Measurements from ENCODE around the gene RPL27A. TPM values are rescaled to one million over a fixed set of nuclear protein-coding genes. Genes with fewer than 3 reads are reported as not detected.
A peak's percentile ranks its signal among the peaks of the same experiment; 100 is the strongest.

RPL27A gene
- total RNA-seq (ENCODE audit: low replicate concordance) = 505 and 965 TPM in 2 replicates

- peak within 1 kb of the TSS; percentile 99 for H3K4me3 ChIP-seq (ENCODE audit: low read depth, low read length)
- TF ChIP-seq CTCF (IDR thresholded peaks at IDR 0.05; ENCODE audit: insufficient read depth, low read length) = peak; percentile 31
- DNase-seq (ENCODE audit: low read depth) = peak; percentile 96
Measured at GRCh38 chr11:8682303-8683114, at the start of gene RPL27A, which contains the start of gene TRIM66. RPL27A (plus strand) TSS chr11:8682792; CDS start chr11:8682814, 22 bp downstream. TRIM66 (minus strand) TSS chr11:8682665; CDS start chr11:8672274, 10,391 bp downstream.

DNA sequence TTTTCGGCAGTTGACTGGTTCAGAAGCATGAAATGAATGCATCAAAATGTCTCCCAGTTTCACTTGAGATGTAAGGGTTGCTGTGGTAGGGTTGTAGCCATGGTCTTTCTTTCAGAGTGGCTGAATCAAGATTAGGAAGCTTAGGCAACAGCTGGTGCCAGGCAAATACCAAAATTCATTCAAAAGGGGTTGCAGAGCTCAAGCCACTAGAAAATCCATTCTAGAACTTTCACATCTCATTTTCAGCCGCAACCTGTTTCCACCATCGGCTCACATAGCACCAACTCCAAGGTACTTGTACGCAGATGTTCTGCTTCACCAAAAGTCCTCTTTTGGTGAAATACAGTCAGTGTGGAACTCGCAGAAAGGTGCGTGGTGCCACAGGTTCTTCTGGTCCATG, 48.1 kb upstream of the RPL27A start:
- no peak for DNase-seq (ENCODE audit: low read depth)
- TF ChIP-seq CTCF (IDR thresholded peaks at IDR 0.05; ENCODE audit: insufficient read depth, low read length) = no peak
- no peak overlapping the region for H3K4me3 ChIP-seq (ENCODE audit: low read depth, low read length)

- DNase-seq (ENCODE audit: low read depth) = no peak
- H3K4me3 ChIP-seq (ENCODE audit: low read depth, low read length) = no peak overlapping the region
- no peak for TF ChIP-seq CTCF (IDR thresholded peaks at IDR 0.05; ENCODE audit: insufficient read depth, low read length)
Measured at GRCh38 chr11:8636127-8636526, 46.5 kb upstream of the RPL27A start.

GRCh38 chr11:8638300-8638699, 44.3 kb upstream of the RPL27A start:
- no peak overlapping the region for H3K4me3 ChIP-seq (ENCODE audit: low read depth, low read length)
- no peak for TF ChIP-seq CTCF (IDR thresholded peaks at IDR 0.05; ENCODE audit: insufficient read depth, low read length)
- peak; percentile 4 for DNase-seq (ENCODE audit: low read depth)

DNA sequence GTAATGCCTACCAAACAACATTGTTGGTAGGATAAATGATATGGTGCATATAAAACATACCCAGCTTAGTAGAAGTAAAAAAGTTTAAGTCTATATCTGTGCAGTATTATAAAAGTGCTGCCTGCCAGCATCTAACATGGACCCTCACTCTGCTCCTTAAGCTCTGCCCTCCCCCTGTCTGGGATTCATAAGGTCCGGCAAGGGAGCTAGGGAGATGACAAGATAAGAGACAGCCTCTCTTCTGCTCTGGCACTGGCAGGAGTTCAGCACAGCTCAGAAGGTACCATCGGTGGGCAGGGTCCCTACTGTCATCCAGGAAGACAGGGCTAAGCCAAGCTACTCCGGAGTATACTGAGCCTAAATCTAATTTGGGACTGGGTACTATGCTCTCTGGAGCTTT, 42.9 kb upstream of the RPL27A start:
- no peak for DNase-seq (ENCODE audit: low read depth)
- no peak overlapping the region for H3K4me3 ChIP-seq (ENCODE audit: low read depth, low read length)
- TF ChIP-seq CTCF (IDR thresholded peaks at IDR 0.05; ENCODE audit: insufficient read depth, low read length) = no peak

- DNase-seq (ENCODE audit: low read depth) = no peak
- no peak for TF ChIP-seq CTCF (IDR thresholded peaks at IDR 0.05; ENCODE audit: insufficient read depth, low read length)
- no peak overlapping the region for H3K4me3 ChIP-seq (ENCODE audit: low read depth, low read length)
Measured at GRCh38 chr11:8640267-8640906, 42.2 kb upstream of the RPL27A start.

All from fibroblast of the aortic adventitia (primary cell).